Cardiac fibroblast (primary cell): ENCODE data around the gene TFB1M.

ENCODE experiments used
- DNase-seq, 2 donors: peaks; one replicate each; pipeline versions ENCODE4 v3.0.0 to v3.0.0-alpha.2; 2010; ENCODE audit warnings: low read depth in 2 of 2
- H3K4me3 ChIP-seq, 2 donors: replicated peaks in 1 of 2; 1 replicate in 1 of 2; 2 replicates in 1 of 2; pipeline ENCODE4 v1.5.1; 2011; ENCODE audit warnings: low read depth in 2 of 2, low read length in 2 of 2, mild to moderate bottlenecking in 2 of 2, moderate library complexity in 1 of 2
- TF ChIP-seq, protein P1 (sequence below): IDR thresholded peaks from one replicate; pipeline ENCODE4 v1.5.1; 2011; ENCODE audit warnings: low read depth, mild to moderate bottlenecking, low read length, inconsistent platforms

The TFB1M gene

DNA sequence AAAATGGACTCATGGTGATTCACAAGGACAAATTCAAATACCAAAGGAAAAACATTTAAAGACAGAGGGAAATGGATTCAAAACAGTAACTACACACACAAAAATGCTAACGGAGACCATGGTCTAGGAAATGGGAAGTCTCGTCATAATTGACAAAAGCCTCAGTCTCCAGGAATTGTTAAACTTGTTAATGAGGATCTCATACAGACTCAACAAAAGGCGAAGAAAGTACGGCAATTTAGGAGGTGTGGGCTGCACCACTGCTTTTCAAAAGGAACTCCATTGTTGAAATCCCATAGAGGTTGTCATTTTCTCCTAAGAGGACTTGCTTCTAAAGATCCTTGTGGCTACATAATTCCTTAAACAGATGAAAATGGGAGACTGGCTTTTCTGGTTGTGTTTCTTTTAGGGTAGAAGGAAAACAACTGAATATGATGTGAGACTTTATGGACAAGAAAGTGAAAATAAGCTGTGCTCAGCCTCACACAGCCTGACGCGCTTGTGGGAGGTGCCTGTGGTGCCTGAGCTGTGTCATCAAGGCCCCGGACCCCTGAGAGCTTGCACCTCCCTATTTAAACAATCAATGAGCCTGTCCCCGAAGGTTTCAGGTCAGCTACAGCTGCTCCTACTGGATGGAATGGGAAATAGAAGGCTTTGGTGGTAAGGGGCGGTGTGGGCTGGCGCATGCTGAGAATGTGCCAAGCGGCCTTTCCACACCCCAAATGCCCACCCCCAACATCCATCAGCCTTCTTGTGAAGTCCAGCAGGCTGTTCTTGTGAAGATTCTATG is 53.0 kb downstream of the TFB1M start:
- TF ChIP-seq, protein P1, sequence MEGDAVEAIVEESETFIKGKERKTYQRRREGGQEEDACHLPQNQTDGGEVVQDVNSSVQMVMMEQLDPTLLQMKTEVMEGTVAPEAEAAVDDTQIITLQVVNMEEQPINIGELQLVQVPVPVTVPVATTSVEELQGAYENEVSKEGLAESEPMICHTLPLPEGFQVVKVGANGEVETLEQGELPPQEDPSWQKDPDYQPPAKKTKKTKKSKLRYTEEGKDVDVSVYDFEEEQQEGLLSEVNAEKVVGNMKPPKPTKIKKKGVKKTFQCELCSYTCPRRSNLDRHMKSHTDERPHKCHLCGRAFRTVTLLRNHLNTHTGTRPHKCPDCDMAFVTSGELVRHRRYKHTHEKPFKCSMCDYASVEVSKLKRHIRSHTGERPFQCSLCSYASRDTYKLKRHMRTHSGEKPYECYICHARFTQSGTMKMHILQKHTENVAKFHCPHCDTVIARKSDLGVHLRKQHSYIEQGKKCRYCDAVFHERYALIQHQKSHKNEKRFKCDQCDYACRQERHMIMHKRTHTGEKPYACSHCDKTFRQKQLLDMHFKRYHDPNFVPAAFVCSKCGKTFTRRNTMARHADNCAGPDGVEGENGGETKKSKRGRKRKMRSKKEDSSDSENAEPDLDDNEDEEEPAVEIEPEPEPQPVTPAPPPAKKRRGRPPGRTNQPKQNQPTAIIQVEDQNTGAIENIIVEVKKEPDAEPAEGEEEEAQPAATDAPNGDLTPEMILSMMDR = no peak
- no peak overlapping the region for H3K4me3 ChIP-seq
- DNase-seq = no peak

DNA sequence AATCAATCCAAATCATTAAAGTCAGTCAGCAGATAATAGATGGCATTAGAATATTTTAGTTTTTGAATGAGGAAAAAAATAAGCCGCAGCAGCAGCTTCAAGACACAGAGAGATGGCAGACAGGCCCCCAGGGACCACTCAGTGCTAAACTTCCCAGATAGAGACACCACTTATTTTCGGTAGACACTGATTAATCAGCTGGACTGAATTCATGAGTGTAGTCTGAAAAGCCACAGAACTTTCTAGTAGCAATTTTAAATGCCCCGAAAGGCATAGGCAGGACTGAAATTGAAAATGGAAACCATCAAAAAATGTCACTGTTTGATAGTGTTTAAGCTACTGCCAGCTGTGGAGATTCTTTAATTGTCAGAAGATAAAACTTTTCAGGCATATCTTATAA is 53.6 kb downstream of the TFB1M start:
- TF ChIP-seq, protein P1 = no peak
- no peak for DNase-seq
- H3K4me3 ChIP-seq = no peak overlapping the region

DNA sequence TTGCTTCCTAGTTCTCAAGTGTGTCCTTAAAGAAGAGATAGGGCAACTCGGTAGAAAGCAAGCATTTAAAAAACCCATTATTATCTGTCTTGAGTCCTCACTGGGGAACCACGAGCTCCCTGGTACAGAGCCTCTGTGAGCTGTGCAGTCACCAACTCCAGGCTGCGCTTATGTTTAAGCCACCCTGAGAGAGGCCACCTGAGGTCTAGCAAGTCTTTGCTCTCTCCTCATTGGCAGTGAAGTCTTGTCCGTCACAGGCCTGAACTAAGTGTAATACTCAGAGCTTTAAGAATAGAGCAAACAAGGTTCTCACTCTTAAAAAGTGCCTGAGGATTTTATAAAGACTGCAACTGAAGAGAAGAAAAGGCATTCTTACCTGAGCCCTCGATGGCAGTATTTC is 54.4 kb downstream of the TFB1M start:
- no peak for DNase-seq
- TF ChIP-seq, protein P1 = no peak
- H3K4me3 ChIP-seq = no peak overlapping the region

DNA sequence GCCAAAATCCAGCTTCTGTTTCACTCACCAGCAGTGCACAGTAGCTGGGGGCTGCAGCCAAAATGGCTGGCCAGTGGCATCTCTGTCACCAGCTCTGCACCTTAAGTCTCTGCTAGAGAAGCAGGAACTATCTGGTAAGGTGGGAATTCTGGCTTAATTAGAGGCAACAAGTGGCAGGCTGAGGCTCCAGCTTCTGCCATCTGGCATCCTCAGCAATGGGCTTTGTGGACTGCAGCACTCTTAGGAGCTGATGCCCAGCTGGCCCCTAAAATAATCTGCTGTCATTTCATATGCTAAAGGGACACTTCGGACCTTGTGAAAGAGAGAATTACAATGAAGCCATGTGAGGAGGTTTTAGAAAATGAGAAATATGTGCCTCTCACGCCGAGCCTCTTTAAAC is 55.1 kb downstream of the TFB1M start:
- H3K4me3 ChIP-seq = no peak overlapping the region
- DNase-seq = no peak
- TF ChIP-seq, protein P1 = no peak

DNA sequence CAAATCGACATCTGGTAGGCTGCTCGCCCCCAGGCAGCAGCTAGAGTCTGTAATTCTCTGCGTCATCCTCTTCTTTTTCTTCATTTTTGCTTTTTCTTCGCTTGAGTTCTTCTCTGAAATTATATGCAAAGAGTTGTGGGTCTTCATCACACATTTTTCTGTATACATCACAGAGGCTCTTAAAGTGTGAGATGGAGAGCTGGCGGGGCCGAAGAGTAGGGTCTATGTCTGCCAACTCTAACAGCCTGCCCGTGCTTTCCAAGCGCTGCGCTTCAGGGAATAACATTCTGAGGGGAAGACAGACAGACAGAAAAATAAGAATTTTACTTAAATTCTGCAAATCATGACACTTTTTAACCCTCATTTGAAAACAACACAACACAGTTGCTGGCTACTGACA is 56.5 kb downstream of the TFB1M start:
- H3K4me3 ChIP-seq = no peak overlapping the region
- no peak for DNase-seq
- TF ChIP-seq, protein P1 = no peak

DNA sequence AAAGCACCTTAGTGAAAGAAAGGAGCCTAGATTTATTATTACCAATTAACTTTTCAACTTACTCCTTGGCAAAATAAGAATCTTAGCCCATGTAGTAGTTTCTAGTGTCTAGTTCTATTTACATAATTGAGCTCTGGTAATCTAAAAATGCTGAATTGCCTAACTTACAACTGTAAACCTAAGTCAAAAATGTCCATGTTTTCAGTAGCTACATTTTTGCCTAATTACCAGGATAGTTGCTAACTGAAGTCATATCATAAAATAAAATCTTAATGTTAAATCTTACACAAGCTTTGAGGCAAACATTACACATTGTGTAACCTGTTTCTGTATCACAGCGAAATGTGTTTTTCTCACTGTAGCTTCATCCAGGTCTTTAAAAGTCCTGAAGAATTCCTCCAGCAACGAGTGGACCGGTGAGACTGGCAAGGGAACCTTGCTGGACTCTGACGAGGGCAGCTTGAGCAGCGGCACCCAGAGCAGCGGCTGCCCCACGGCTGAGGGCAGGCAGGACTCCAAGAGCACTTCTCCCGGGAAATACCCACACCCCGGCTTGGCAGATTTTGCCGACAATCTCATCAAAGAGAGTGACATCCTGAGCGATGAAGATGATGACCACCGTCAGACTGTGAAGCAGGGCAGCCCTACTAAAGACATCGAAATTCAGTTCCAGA is 58.0 kb downstream of the TFB1M start:
- no peak overlapping the region for H3K4me3 ChIP-seq
- no peak for DNase-seq
- TF ChIP-seq, protein P1 = no peak
